ENCODE data around the gene TMED1. TPM values are rescaled to one million over a fixed set of nuclear protein-coding genes. Genes with fewer than 3 reads are reported as not detected.

Gene TMED1
- total and polyA plus RNA-seq, 9 of the 15 experiments (the other 6 are each of a cell fraction or from before 2014, with no cell fraction given): 0.86 to 30.2 (median 23.5) TPM

GRCh38 chr19:10836479-10837330, 693 bp upstream of the TMED1 start (continued):
- TF ChIP-seq ZNF407 (IDR thresholded peaks at IDR 0.05; ENCODE audit: low read depth): peak; percentile 98
- no peak for TF ChIP-seq SNAPC5 (CRISPR knock-in tag; IDR thresholded peaks at IDR 0.05)
- no peak for TF ChIP-seq XRCC3 (IDR thresholded peaks at IDR 0.05)
- TF ChIP-seq TEAD1 (CRISPR knock-in tag; IDR thresholded peaks at IDR 0.05): peak; percentile 87 to 97
- peak; percentile 100 for TF ChIP-seq ATF6 (CRISPR knock-in tag; IDR thresholded peaks at IDR 0.05)
- peak; percentile 52; the same call in 1 of the 2 replicates for TF ChIP-seq ZC3H8 (IDR thresholded peaks at IDR 0.05)
- peak; percentile 85 for TF ChIP-seq CREB1 (IDR thresholded peaks at IDR 0.05)
- TF ChIP-seq CREB1 (CRISPR knock-in tag; IDR thresholded peaks at IDR 0.05): peak; percentile 91
- TF ChIP-seq ARID3B (CRISPR knock-in tag; IDR thresholded peaks at IDR 0.05; ENCODE audit: borderline replicate concordance): peak; percentile 63; the same call in 1 of the 2 replicates
- no peak for TF ChIP-seq POLR2AphosphoS5 (IDR thresholded peaks at IDR 0.05; ENCODE audit: control insufficient read depth, insufficient read depth, low read depth, low read length)
- no peak for TF ChIP-seq HMBOX1 (IDR thresholded peaks at IDR 0.05)
- TF ChIP-seq KDM1A (IDR thresholded peaks at IDR 0.05): peak; percentile 59 to 78; a peak in 3 of 4 replicates
- TF ChIP-seq NONO (IDR thresholded peaks at IDR 0.05; ENCODE audit: low read depth in 2 of 2, low read length in 1 of 2): no peak

Measured in K562 (cell line).